Naive B cell (primary cell): ENCODE data around the gene SUPT5H. TPM values are rescaled to one million over a fixed set of nuclear protein-coding genes. Genes with fewer than 3 reads are reported as not detected.

Experiments
- ATAC-seq, 2 donors: fragments of 150-1000 bp; cut with Tn5 transposase; 2 replicates each; pipeline ENCODE4 v1.10.0; 2021; ENCODE audit warnings: low read depth in 2 of 2, mild to moderate bottlenecking in 2 of 2, moderate library complexity in 2 of 2
- DNase-seq: peaks from one replicate; pipeline ENCODE4 v3.0.0; 2022
- H3K27ac Mint-ChIP-seq, 6 donors: one replicate each; pipeline ENCODE4 v1.8.0; 2020 to 2022; ENCODE audit warnings: mild to moderate bottlenecking in 6 of 6, mixed read lengths in 6 of 6, moderate library complexity in 5 of 6, inconsistent platforms in 2 of 6
- H3K27me3 Mint-ChIP-seq, 3 donors: one replicate each; pipeline ENCODE4 v1.8.0; 2021 to 2022; ENCODE audit warnings: mixed read lengths in 3 of 3, mild to moderate bottlenecking in 1 of 3
- H3K36me3 Mint-ChIP-seq, 2 donors: one replicate each; pipeline ENCODE4 v1.8.0; 2020 to 2022; ENCODE audit warnings: mixed read lengths in 2 of 2, inconsistent platforms in 1 of 2, mild to moderate bottlenecking in 1 of 2
- H3K4me1 Mint-ChIP-seq, 3 donors: one replicate each; pipeline ENCODE4 v1.8.0; 2020 to 2022; ENCODE audit warnings: mixed read lengths in 3 of 3, inconsistent platforms in 1 of 3, mild to moderate bottlenecking in 1 of 3, moderate library complexity in 1 of 3
- H3K4me3 Mint-ChIP-seq, 8 donors: one replicate each; pipeline ENCODE4 v1.8.0; 2020 to 2022; ENCODE audit warnings: mild to moderate bottlenecking in 8 of 8, mixed read lengths in 8 of 8, moderate library complexity in 8 of 8, inconsistent platforms in 2 of 8
- H3K9me3 Mint-ChIP-seq, 7 donors: one replicate each; pipeline ENCODE4 v1.8.0; 2020 to 2022; ENCODE audit warnings: mixed read lengths in 7 of 7, mild to moderate bottlenecking in 5 of 7, inconsistent platforms in 2 of 7, moderate library complexity in 1 of 7
- polyA plus RNA-seq, 6 donors: library from polyadenylated mRNA; unstranded; fragments of 300-500 nt; fragmentation: Illumina TruSeq; gene quantifications; one replicate each; pipeline ENCODE4 v1.2.3, GENCODE V29; 2021; ENCODE audit warnings: low read depth in 6 of 6

Gene SUPT5H
- polyA plus RNA-seq, 6 donors from 2014 or later = 48.1 to 119 (median 81.6) TPM

DNA sequence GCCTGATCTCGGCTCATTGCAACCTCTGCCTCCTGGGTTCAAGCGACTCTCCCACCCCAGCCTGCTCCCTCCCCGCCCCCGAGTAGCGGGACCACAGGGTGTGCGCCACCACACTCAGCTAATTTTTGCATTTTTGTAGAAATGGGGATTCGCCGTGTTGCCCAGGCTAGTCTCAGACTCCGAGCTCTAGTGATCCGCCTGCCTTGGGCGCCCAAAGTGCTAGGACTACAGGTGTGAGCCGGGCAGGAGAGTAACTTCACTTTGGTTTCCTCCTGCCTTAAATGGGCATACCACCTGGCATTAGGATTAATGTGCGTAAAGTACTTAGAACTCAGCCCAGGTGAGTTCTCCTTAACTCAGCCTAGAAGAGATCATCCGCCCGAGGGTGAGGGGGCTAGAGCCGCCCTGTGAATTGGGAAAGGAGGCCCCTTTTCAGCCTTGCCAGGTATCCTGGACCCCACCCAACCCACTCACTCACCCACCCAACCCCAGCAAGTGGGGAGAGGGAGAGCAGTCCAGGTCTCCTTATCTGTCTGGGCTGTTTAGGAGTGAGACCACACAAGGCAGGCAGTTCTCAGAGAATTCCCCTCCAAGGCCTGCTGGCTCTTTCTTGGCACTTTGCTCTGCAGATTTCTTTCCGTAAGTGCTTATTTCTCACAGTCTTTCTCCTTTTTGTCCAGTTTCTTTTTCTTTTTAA lies 40.0 kb upstream of the SUPT5H start:
- H3K4me1 Mint-ChIP-seq = peaks cover 51 to 81% (median 58%) of the 10 kb centered on the region in 3 donors
- peaks cover 0 to 2% (median 0%) of the 10 kb centered on the region in 7 donors for H3K9me3 Mint-ChIP-seq
- ATAC-seq (no peak), DNase-seq (no peak)
- peak overlapping the region; percentile 83 to 98 (median 97) for H3K4me3 Mint-ChIP-seq
- no peaks in the 10 kb centered on the region for H3K27me3 Mint-ChIP-seq
- H3K36me3 Mint-ChIP-seq = peaks cover 13 to 18% of the 10 kb centered on the region in 2 donors
- peak overlapping the region; percentile 98 to 100 (median 100) for H3K27ac Mint-ChIP-seq

DNA sequence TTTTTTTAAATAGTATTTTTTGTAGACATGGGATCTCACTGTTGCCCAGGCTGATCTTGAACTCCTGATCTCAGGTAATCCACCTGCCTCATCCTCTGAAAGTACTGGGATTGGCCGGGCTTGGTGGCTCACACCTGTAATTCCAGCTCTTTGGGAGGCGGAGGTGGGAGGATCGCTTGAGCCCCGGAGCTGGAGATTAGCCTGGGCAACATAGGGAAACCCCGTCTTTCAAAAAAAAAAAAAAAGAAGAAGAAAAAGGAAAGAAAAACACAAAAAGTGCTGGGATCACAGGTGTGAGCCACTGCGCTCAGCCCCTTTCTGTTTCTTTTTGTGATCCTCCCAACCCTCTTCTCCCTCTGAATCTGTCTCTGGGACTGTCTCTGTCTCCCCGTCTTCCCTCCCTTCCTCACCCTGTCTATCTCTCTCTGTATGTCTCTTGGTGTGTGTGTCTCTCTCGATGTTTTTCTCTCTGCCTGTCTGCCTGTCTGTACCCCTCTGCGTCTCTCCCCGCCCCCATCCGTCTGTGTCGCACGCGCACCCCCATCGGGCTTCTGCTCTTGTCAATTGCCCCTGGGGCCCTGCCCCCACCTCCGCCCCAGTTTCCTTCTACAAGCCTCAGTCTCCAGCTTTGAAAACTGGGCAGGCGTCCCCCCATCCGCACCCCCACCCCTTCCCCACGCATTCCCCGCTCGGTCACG lies 39.3 kb upstream of the SUPT5H start:
- H3K9me3 Mint-ChIP-seq = peaks cover 0 to 2% (median 0%) of the 10 kb centered on the region in 7 donors
- H3K4me1 Mint-ChIP-seq = peaks cover 54 to 81% (median 58%) of the 10 kb centered on the region in 3 donors
- H3K36me3 Mint-ChIP-seq = peaks cover 13 to 18% of the 10 kb centered on the region in 2 donors
- peak overlapping the region; percentile 98 to 100 (median 100) for H3K27ac Mint-ChIP-seq
- H3K4me3 Mint-ChIP-seq = peak overlapping the region; percentile 83 to 98 (median 97)
- DNase-seq = peak; percentile 91
- ATAC-seq = peak; percentile 12 to 16
- H3K27me3 Mint-ChIP-seq = no peaks in the 10 kb centered on the region

DNA sequence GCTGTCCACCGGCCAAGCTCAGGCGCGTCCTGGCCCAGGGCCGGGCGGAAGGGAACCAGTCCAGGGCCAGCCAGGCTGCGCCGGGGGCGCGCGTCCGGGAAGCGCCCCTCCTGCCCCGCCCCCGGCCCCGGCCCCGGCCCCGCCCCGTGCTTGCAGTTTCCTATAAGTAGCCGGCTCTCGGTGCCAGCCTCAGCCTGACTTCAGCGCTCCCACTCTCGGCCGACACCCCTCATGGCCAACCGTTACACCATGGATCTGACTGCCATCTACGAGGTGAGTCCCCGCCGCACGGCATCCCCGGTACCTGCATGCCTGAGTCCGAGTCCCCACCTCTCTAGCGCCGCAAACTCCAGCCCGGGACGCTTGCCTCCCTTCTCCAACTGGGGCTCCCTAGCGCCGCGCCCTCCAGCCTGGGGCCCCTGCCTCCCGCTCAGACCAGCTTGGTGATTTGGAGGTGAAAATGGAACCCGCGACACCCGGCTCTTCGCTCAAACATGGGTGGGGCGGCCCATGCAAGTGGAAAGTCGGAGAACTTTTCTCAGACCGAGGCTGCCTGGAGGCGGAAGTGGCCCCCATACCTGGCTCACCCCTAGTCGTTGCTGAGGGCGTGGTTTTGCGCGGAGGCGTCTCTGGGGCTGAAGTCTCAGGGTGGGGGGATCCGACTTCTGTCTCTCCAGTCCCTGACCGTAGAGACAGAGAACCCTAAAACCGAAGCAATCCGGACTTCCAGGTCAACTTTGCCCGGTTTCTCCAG lies 38.5 kb upstream of the SUPT5H start, which contains the start of gene ZFP36:
Gene ZFP36, plus strand, starts transcription at position 192 of the 754 bp plus-strand sequence. Its CDS starts 58 bp downstream, at position 250.
- Mint-ChIP-seq H3K27ac (peak within 1 kb of the TSS; percentile 98 to 100 (median 100)), H3K9me3 (peaks cover 0 to 1% (median 0%) of the 10 kb centered on the region in 7 donors), H3K4me1 (peaks cover 54 to 81% (median 58%) of the 10 kb centered on the region in 3 donors), H3K27me3 (peaks cover 0 to 2% (median 0%) of the 10 kb centered on the region in 3 donors), H3K4me3 (peak within 1 kb of the TSS; percentile 83 to 98 (median 97)), H3K36me3 (peaks cover 13 to 18% of the 10 kb centered on the region in 2 donors)
- ATAC-seq (peak; percentile 14 to 20), DNase-seq (peak; percentile 85)

DNA sequence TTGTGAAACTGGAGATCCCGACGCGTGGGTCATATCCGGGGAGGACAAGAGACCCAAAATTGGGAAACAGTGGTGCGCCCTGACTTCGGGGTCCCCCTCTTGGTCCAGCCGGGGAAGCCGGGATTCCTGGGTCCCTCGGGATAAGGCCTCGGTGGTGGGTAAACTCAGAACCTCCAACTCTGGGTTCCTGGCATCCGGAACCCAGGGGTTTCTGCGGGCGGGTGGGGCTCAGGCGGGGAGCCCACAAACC lies 38.0 kb upstream of the SUPT5H start:
- peaks cover 54 to 81% (median 55%) of the 10 kb centered on the region in 3 donors for H3K4me1 Mint-ChIP-seq
- H3K27me3 Mint-ChIP-seq = peaks cover 0 to 7% (median 0%) of the 10 kb centered on the region in 3 donors

DNA sequence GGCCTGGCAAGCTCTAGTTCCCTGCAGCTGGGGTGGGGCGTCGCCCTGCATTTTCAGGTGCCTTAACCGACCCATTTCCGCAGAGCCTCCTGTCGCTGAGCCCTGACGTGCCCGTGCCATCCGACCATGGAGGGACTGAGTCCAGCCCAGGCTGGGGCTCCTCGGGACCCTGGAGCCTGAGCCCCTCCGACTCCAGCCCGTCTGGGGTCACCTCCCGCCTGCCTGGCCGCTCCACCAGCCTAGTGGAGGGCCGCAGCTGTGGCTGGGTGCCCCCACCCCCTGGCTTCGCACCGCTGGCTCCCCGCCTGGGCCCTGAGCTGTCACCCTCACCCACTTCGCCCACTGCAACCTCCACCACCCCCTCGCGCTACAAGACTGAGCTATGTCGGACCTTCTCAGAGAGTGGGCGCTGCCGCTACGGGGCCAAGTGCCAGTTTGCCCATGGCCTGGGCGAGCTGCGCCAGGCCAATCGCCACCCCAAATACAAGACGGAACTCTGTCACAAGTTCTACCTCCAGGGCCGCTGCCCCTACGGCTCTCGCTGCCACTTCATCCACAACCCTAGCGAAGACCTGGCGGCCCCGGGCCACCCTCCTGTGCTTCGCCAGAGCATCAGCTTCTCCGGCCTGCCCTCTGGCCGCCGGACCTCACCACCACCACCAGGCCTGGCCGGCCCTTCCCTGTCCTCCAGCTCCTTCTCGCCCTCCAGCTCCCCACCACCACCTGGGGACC lies 37.6 kb upstream of the SUPT5H start:
- Mint-ChIP-seq H3K4me1 (peaks cover 49 to 76% (median 55%) of the 10 kb centered on the region in 3 donors), H3K4me3 (peak overlapping the region; percentile 83 to 98 (median 97)), H3K9me3 (peaks cover 0 to 2% (median 1%) of the 10 kb centered on the region in 7 donors), H3K27ac (peak overlapping the region; percentile 98 to 100 (median 100)), H3K36me3 (peaks cover 13 to 18% of the 10 kb centered on the region in 2 donors), H3K27me3 (peaks cover 0 to 7% (median 0%) of the 10 kb centered on the region in 3 donors)
- ATAC-seq = peak; percentile 1 to 2
- DNase-seq = peak; percentile 79

More for the DNA sequence above, 38.0 kb upstream of the SUPT5H start:
- H3K27ac Mint-ChIP-seq = peak overlapping the region; percentile 98 to 100 (median 100)
- H3K4me3 Mint-ChIP-seq = peak overlapping the region; percentile 83 to 98 (median 97)
- ATAC-seq (no peak), DNase-seq (no peak)
- peaks cover 13 to 18% of the 10 kb centered on the region in 2 donors for H3K36me3 Mint-ChIP-seq
- H3K9me3 Mint-ChIP-seq = peaks cover 0 to 2% (median 1%) of the 10 kb centered on the region in 7 donors

DNA sequence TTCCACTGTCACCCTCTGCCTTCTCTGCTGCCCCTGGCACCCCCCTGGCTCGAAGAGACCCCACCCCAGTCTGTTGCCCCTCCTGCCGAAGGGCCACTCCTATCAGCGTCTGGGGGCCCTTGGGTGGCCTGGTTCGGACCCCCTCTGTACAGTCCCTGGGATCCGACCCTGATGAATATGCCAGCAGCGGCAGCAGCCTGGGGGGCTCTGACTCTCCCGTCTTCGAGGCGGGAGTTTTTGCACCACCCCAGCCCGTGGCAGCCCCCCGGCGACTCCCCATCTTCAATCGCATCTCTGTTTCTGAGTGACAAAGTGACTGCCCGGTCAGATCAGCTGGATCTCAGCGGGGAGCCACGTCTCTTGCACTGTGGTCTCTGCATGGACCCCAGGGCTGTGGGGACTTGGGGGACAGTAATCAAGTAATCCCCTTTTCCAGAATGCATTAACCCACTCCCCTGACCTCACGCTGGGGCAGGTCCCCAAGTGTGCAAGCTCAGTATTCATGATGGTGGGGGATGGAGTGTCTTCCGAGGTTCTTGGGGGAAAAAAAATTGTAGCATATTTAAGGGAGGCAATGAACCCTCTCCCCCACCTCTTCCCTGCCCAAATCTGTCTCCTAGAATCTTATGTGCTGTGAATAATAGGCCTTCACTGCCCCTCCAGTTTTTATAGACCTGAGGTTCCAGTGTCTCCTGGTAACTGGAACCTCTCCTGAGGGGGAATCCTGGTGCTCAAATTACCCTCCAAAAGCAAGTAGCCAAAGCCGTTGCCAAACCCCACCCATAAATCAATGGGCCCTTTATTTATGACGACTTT lies 36.8 kb upstream of the SUPT5H start:
- peak overlapping the region; percentile 83 to 98 (median 97) for H3K4me3 Mint-ChIP-seq
- peaks cover 0 to 7% (median 0%) of the 10 kb centered on the region in 3 donors for H3K27me3 Mint-ChIP-seq
- peaks cover 48 to 73% (median 54%) of the 10 kb centered on the region in 3 donors for H3K4me1 Mint-ChIP-seq
- peaks cover 13 to 18% of the 10 kb centered on the region in 2 donors for H3K36me3 Mint-ChIP-seq
- DNase-seq (no peak), ATAC-seq (no peak)
- peak overlapping the region; percentile 98 to 100 (median 100) for H3K27ac Mint-ChIP-seq
- peaks cover 0 to 2% (median 1%) of the 10 kb centered on the region in 7 donors for H3K9me3 Mint-ChIP-seq

DNA sequence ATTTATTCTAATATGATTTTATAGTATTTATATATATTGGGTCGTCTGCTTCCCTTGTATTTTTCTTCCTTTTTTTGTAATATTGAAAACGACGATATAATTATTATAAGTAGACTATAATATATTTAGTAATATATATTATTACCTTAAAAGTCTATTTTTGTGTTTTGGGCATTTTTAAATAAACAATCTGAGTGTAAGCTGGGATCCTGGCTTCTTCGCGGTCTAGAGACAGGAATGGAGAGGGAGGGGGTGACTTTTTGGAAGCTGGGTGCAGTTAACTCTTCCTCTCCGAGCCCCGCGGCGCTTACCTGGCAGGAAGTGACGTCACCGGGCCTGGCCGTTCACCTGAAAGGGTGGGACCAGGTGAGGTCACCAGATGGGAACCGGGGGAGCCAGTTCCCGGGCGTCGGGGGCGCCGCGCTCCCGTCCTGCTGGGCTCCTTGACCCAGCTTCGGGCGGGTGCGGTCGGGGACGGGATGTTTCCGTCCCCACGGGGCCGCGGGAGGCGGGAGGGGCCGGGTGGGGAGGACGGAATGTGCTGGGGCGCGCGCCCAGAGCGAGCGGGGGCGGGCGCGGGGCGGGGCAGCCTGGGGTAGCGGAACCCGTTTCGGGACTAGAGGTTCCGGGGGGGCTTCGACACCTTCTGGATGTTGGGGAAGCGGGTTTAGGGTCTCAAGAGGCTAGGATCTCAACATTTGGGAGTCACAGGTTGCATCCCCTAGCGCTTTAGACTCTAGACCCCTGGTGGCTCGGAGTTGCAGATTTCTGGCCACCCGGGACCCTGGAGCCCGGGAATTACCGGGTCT lies 36.0 kb upstream of the SUPT5H start:
- DNase-seq (peak; percentile 81), ATAC-seq (peak; percentile 5)
- Mint-ChIP-seq H3K27me3 (peaks cover 0 to 7% (median 0%) of the 10 kb centered on the region in 3 donors), H3K36me3 (peaks cover 13 to 18% of the 10 kb centered on the region in 2 donors), H3K9me3 (peaks cover 0 to 2% (median 1%) of the 10 kb centered on the region in 7 donors), H3K27ac (peak overlapping the region; percentile 98 to 100 (median 100)), H3K4me3 (peak overlapping the region; percentile 83 to 99 (median 98)), H3K4me1 (peaks cover 56 to 73% (median 57%) of the 10 kb centered on the region in 3 donors)

DNA sequence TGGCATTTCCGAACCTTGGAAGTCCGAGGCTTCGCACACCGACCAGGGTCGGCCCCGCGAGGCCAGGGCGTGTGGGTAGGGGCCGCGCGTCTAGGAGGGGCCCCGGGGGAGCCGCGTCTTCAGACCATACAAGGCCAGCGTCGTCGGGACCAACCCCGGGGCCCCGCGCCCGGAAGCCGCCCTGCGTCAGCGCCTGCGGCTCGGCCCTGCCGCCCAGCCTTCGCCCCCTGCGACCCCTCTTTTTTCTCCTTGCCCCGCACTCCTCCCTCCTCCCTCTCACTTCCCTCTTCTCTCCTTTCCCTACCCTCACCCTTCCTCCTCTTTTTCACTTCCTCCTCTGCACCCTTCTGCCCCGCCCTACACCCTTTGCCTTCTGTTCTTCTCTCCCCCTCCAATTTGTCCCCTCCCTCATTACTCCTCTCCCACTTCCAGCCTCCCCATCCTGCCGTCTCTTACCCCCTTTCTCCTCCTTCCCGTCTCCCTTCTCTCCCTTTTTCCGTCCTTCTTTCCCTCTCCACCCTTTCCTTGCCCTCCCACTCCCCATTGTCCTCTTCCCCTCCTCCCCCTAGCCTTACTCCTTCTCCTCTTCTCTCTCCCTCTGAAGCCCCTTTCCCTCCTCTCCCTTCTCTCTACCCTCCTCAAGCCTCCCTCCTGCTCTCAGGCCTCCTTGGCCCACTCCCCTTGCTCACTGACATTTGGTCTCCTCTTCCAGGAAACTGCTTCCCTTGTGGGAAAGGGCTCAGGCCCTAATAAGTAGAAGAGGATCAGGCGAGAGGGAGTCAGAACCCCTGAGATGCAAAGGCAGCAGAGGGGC lies 35.2 kb upstream of the SUPT5H start:
- Mint-ChIP-seq H3K36me3 (peaks cover 13 to 18% of the 10 kb centered on the region in 2 donors), H3K4me1 (peaks cover 52 to 75% (median 56%) of the 10 kb centered on the region in 3 donors), H3K4me3 (peak overlapping the region; percentile 83 to 99 (median 96)), H3K27ac (peak overlapping the region; percentile 98 to 100 (median 100)), H3K27me3 (peaks cover 0 to 7% (median 0%) of the 10 kb centered on the region in 3 donors), H3K9me3 (peaks cover 0 to 2% (median 1%) of the 10 kb centered on the region in 7 donors)
- ATAC-seq (peak; percentile 33 to 37), DNase-seq (peak; percentile 93)

DNA sequence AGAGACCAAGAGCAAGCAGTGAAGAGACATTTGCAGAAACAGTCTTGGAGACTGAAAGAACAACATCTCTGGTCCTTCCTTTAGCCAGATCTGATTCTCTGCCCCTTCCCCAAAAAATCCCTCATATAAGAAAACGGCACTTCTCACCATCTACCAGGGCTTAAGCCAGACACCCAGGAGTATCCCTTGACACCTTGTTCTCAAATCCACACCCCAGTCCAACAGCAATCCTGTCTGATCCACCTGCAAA lies 34.6 kb upstream of the SUPT5H start:
- H3K27ac Mint-ChIP-seq = peak overlapping the region; percentile 98 to 100 (median 100)
- H3K4me3 Mint-ChIP-seq = peak overlapping the region; percentile 83 to 99 (median 96)
- peaks cover 47 to 74% (median 55%) of the 10 kb centered on the region in 3 donors for H3K4me1 Mint-ChIP-seq
- no peak for ATAC-seq
- H3K27me3 Mint-ChIP-seq = peaks cover 0 to 7% (median 0%) of the 10 kb centered on the region in 3 donors
- H3K9me3 Mint-ChIP-seq = peaks cover 0 to 2% (median 1%) of the 10 kb centered on the region in 7 donors
- H3K36me3 Mint-ChIP-seq = peaks cover 13 to 18% of the 10 kb centered on the region in 2 donors
- DNase-seq = no peak

DNA sequence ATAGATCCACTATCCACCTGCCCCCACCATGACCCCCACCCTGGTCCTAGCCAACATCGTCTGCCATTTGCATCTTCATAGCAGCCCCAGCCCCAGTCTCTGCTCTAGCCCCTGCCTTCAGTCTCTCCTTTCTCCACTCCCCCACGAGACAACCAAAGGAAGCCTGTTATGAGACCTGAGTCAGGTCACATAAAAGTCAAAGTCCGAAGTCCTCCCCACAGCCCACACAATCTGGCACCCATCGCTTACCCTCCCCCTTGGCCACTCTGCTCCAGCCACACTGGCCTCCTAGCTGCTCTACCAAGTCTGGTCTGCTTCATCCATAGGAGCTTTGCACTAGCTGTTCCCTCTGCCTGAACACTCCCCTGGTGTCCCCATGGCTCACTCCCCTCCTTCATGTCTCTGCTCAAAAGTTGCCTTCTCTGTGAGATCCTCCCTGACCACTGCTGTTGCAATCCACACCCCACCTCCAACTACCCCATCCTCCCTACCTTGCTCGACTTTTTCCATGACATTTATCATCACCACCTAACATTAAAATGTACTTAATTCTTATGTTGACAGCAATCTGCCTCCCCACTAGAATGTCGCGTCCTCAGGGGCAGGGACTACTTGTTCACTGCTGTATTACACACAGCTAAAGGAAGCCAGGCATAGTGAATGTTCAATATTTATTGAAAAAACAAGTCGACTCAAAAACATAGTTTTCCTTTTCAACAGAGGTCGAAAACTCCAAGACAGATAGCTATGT lies 34.1 kb upstream of the SUPT5H start:
- H3K27me3 Mint-ChIP-seq = peaks cover 0 to 7% (median 0%) of the 10 kb centered on the region in 3 donors
- peaks cover 42 to 70% (median 51%) of the 10 kb centered on the region in 3 donors for H3K4me1 Mint-ChIP-seq
- no peak for ATAC-seq
- H3K9me3 Mint-ChIP-seq = peaks cover 0 to 2% (median 1%) of the 10 kb centered on the region in 7 donors
- H3K36me3 Mint-ChIP-seq = peaks cover 13 to 18% of the 10 kb centered on the region in 2 donors
- peak overlapping the region; percentile 83 to 99 (median 96) for H3K4me3 Mint-ChIP-seq
- peak overlapping the region; percentile 98 to 100 (median 100) for H3K27ac Mint-ChIP-seq
- DNase-seq = peak; percentile 45
